NCI-H748 (cell line): ENCODE measurements around the gene FAF1.
"Not testable (repeated sequence)": the region's sequence is repeated elsewhere in the genome, so short reads cannot be mapped to it uniquely, and the experiment has no call there.

ENCODE experiments used
- DNase-seq: peaks from one replicate; lab custom pipeline; 2025; ENCODE audit not compliant: unreplicated experiment; lab: John Stamatoyannopoulos, UW

The FAF1 gene

GRCh38 chr1:50959913-50960844, at the start of gene FAF1:
TSS of gene FAF1 (minus strand) at chr1:50960267. CDS start at chr1:50959811, 456 bp downstream.
- DNase-seq: peak; percentile 100

GRCh38 chr1:51009381-51009780, 49.3 kb upstream of the FAF1 start:
- no peak for DNase-seq

- not testable (repeated sequence) for DNase-seq
These were observed 45.5 kb upstream of the FAF1 start for GRCh38 chr1:51005549-51005948.

- peak; percentile 68 for DNase-seq
These were observed 42.4 kb upstream of the FAF1 start for GRCh38 chr1:51002516-51002915.

- DNase-seq: no peak
These were observed 40.6 kb upstream of the FAF1 start for GRCh38 chr1:51000651-51001050.

GRCh38 chr1:51000160-51000559, 40.1 kb upstream of the FAF1 start:
- DNase-seq: no peak

GRCh38 chr1:50999375-50999774, 39.3 kb upstream of the FAF1 start:
- DNase-seq: not testable (repeated sequence)

- DNase-seq: no peak
These were observed 36.0 kb upstream of the FAF1 start for GRCh38 chr1:50996083-50996482.

GRCh38 chr1:50995651-50996050, 35.6 kb upstream of the FAF1 start:
- DNase-seq: peak; percentile 72

GRCh38 chr1:50994997-50995396, 34.9 kb upstream of the FAF1 start:
- no peak for DNase-seq

- DNase-seq: no peak
These were observed 33.6 kb upstream of the FAF1 start for GRCh38 chr1:50993645-50994044.

GRCh38 chr1:50992532-50993318, 32.7 kb upstream of the FAF1 start:
- no peak for DNase-seq

GRCh38 chr1:50989694-50990093, 29.6 kb upstream of the FAF1 start:
- no peak for DNase-seq

GRCh38 chr1:50986653-50987052, 26.6 kb upstream of the FAF1 start:
- DNase-seq: no peak

GRCh38 chr1:50985094-50985493, 25.0 kb upstream of the FAF1 start:
- DNase-seq: peak; percentile 21

GRCh38 chr1:50983219-50983802, 23.2 kb upstream of the FAF1 start:
- DNase-seq: peak; percentile 87

- DNase-seq: peak; percentile 44
These were observed 22.5 kb upstream of the FAF1 start for GRCh38 chr1:50982611-50983010.

GRCh38 chr1:50981741-50982140, 21.7 kb upstream of the FAF1 start:
- DNase-seq: peak; percentile 92

GRCh38 chr1:50980505-50980904, 20.4 kb upstream of the FAF1 start:
- DNase-seq: no peak

- DNase-seq: no peak
These were observed 19.9 kb upstream of the FAF1 start for GRCh38 chr1:50979937-50980336.
